Measurements from ENCODE around the gene VIT. TPM values are rescaled to one million over a fixed set of nuclear protein-coding genes. Genes with fewer than 3 reads are reported as not detected.

Gene VIT
- total RNA-seq, 1 experiment from 2014 or later: not detected

- Histone ChIP-seq H3K79me2 (ENCODE audit: low read depth) (no peaks in the 10 kb centered on the region), H3K27ac (no peak overlapping the region), H3K9me3 (ENCODE audit: insufficient read depth, low read depth) (peaks cover 2% of the 10 kb centered on the region; the same call in 1 of the 2 replicates), H2AFZ (no peak overlapping the region; the same call in 1 of the 2 replicates), H3K27me3 (ENCODE audit: insufficient read depth, low read depth) (no peaks in the 10 kb centered on the region), H3K36me3 (ENCODE audit: low read depth) (no peaks in the 10 kb centered on the region), H3K4me3 (no peak overlapping the region), H4K20me1 (ENCODE audit: insufficient read depth) (no peaks in the 10 kb centered on the region), H3F3A (ENCODE audit: insufficient read depth, low read depth) (no peaks in the 10 kb centered on the region), H3K4me2 (no peak overlapping the region), H3K4me1 (replicated peaks; ENCODE audit: insufficient read depth) (no peaks in the 10 kb centered on the region), H3K9me2 (ENCODE audit: insufficient read depth) (no peaks in the 10 kb centered on the region)
- DNase-seq: no peak
- CTCF ChIA-PET: interaction anchor here (0.6 kb wide), 1 partner anchor 17 kb away, joined by 3 read pairs; no protein-coding TSS in a partner anchor
- TF ChIP-seq CTCF (conservative IDR thresholded peaks at IDR 0.05): no peak
- TF ChIP-seq EZH2 (IDR thresholded peaks at IDR 0.05; ENCODE audit: low read depth): no peak
- intact Hi-C loops (cut with micrococcal nuclease; ENCODE audit: unreplicated experiment): no loop called here
- POLR2A ChIA-PET (ENCODE audit: unreplicated experiment): no interaction called here
- no TSS peak for BruUV-seq (replicated peaks)
Measured at GRCh38 chr2:36775806-36776205, 79.3 kb downstream of the VIT start.

- TF ChIP-seq CTCF (conservative IDR thresholded peaks at IDR 0.05) (no peak), EZH2 (IDR thresholded peaks at IDR 0.05; ENCODE audit: low read depth) (no peak)
- no peaks in the 10 kb centered on the region for H3K4me1 ChIP-seq (replicated peaks; ENCODE audit: insufficient read depth)
- H3K27me3 ChIP-seq (ENCODE audit: insufficient read depth, low read depth): 0 out of 2 replicates have a peak, but pooled peaks cover 6% of the 10 kb centered on the region
- no peaks in the 10 kb centered on the region for H3K79me2 ChIP-seq (ENCODE audit: low read depth)
- no peaks in the 10 kb centered on the region for H3K9me2 ChIP-seq (ENCODE audit: insufficient read depth)
- BruUV-seq (replicated peaks): no TSS peak
- H4K20me1 ChIP-seq (ENCODE audit: insufficient read depth): no peaks in the 10 kb centered on the region
- H3K4me2 ChIP-seq: no peak overlapping the region
- no peak overlapping the region for H3K4me3 ChIP-seq
- POLR2A ChIA-PET (ENCODE audit: unreplicated experiment): no interaction called here
- H3K27ac ChIP-seq: no peak overlapping the region
- CTCF ChIA-PET: no interaction called here
- no peaks in the 10 kb centered on the region for H3F3A ChIP-seq (ENCODE audit: insufficient read depth, low read depth)
- no peak for DNase-seq
- H3K36me3 ChIP-seq (ENCODE audit: low read depth): no peaks in the 10 kb centered on the region
- intact Hi-C loops (cut with micrococcal nuclease; ENCODE audit: unreplicated experiment): no loop called here
- H3K9me3 ChIP-seq (ENCODE audit: insufficient read depth, low read depth): no peaks in the 10 kb centered on the region
- H2AFZ ChIP-seq: no peak overlapping the region
Measured at GRCh38 chr2:36777272-36777671, 80.8 kb downstream of the VIT start.

- intact Hi-C loops (cut with micrococcal nuclease; ENCODE audit: unreplicated experiment): no loop called here
- ChIA-PET POLR2A (ENCODE audit: unreplicated experiment) (no interaction called here), CTCF (no interaction called here)
- no TSS peak for BruUV-seq (replicated peaks)
- DNase-seq: no peak
- no peak overlapping the region for H2AFZ ChIP-seq
- no peak overlapping the region for H3K4me2 ChIP-seq
- 0 out of 2 replicates have a peak, but pooled peaks cover 6% of the 10 kb centered on the region for H3K27me3 ChIP-seq (ENCODE audit: insufficient read depth, low read depth)
- no peaks in the 10 kb centered on the region for H3K9me3 ChIP-seq (ENCODE audit: insufficient read depth, low read depth)
- no peak overlapping the region for H3K27ac ChIP-seq
- TF ChIP-seq EZH2 (IDR thresholded peaks at IDR 0.05; ENCODE audit: low read depth) (no peak), CTCF (conservative IDR thresholded peaks at IDR 0.05) (no peak)
- no peaks in the 10 kb centered on the region for H3K36me3 ChIP-seq (ENCODE audit: low read depth)
- no peaks in the 10 kb centered on the region for H4K20me1 ChIP-seq (ENCODE audit: insufficient read depth)
- H3F3A ChIP-seq (ENCODE audit: insufficient read depth, low read depth): no peaks in the 10 kb centered on the region
- no peaks in the 10 kb centered on the region for H3K4me1 ChIP-seq (replicated peaks; ENCODE audit: insufficient read depth)
- no peaks in the 10 kb centered on the region for H3K79me2 ChIP-seq (ENCODE audit: low read depth)
- H3K9me2 ChIP-seq (ENCODE audit: insufficient read depth): no peaks in the 10 kb centered on the region
- H3K4me3 ChIP-seq: no peak overlapping the region
Measured at GRCh38 chr2:36777788-36778187, 81.3 kb downstream of the VIT start.
